IMR-90 (cell line): ENCODE results near the gene HNRNPC. TPM values are rescaled to one million over a fixed set of nuclear protein-coding genes. Genes with fewer than 3 reads are reported as not detected.

Source experiments
- ATAC-seq: fragments of 200-7000 bp; cut with Tn5 transposase; 2 replicates; pipeline ENCODE4 v1.9.1; 2020; ENCODE audit warnings: low read depth, mild to moderate bottlenecking, moderate library complexity
- BruUV-seq: library from RNA; stranded (reverse); fragments of 400-500 nt; replicated peaks from 2 replicates; lab custom pipeline; 2021; lab: Mats Ljungman, UMichigan
- CTCF ChIA-PET: fragments of 300-600 bp; formaldehyde crosslinking; extraction: SDS; loops from one replicate; lab custom pipeline; 2021; ENCODE audit warnings: antibody characterized with exemption; lab: Yijun Ruan, JAX
- POLR2A ChIA-PET: fragments of 300-600 bp; sonication (Branson Sonifier 250); formaldehyde crosslinking; loops from one replicate; lab custom pipeline; 2022; ENCODE audit warnings: antibody characterized with exemption; ENCODE audit not compliant: unreplicated experiment; lab: Charles Lee
- DNase-seq: peaks from one replicate; pipeline ENCODE4 v3.0.0; 2013
- H2AFZ ChIP-seq: replicated peaks from 2 replicates; pipeline ENCODE3; 2013; ENCODE audit warnings: low read length, mild to moderate bottlenecking; ENCODE audit not compliant: poor library complexity
- H2AK5ac ChIP-seq: 2 replicates; pipeline ENCODE4 v1.6.1; 2013; ENCODE audit warnings: low read depth, low read length, inconsistent platforms
- H2AK9ac ChIP-seq: replicated peaks from 2 replicates; pipeline ENCODE3; 2013; ENCODE audit warnings: mild to moderate bottlenecking, low read depth, low read length, moderate library complexity; ENCODE audit not compliant: poor library complexity
- H2BK120ac ChIP-seq: 2 replicates; pipeline ENCODE4 v1.6.1; 2013; ENCODE audit warnings: low read depth, low read length, inconsistent platforms
- H2BK15ac ChIP-seq: 3 replicates; pipeline ENCODE4 v1.6.1; 2013; ENCODE audit warnings: low read depth, low read length, inconsistent platforms
- H2BK20ac ChIP-seq: 2 replicates; pipeline ENCODE4 v1.6.1; 2013; ENCODE audit warnings: low read depth, mild to moderate bottlenecking, inconsistent platforms, low read length, moderate library complexity
- H2BK5ac ChIP-seq: 2 replicates; pipeline ENCODE4 v1.6.1; 2013; ENCODE audit warnings: mild to moderate bottlenecking, low read depth, low read length, inconsistent platforms; ENCODE audit not compliant: poor library complexity, severe bottlenecking
- H3K14ac ChIP-seq: replicated peaks from 2 replicates; pipeline ENCODE4 v1.6.1; 2013; ENCODE audit warnings: low read depth, low read length, inconsistent platforms
- H3K18ac ChIP-seq: 2 replicates; pipeline ENCODE4 v1.6.1; 2013; ENCODE audit warnings: low read depth, low read length, control low read depth
- H3K23ac ChIP-seq: 2 replicates; pipeline ENCODE4 v1.6.1; 2013; ENCODE audit warnings: low read depth, low read length, inconsistent platforms
- H3K27ac ChIP-seq: 2 replicates; pipeline ENCODE4 v1.5.1; 2013; ENCODE audit warnings: mild to moderate bottlenecking, control low read depth, low read length; ENCODE audit not compliant: insufficient read depth
- H3K27me3 ChIP-seq: 2 replicates; pipeline ENCODE4 v1.6.1; 2013; ENCODE audit warnings: low read length; ENCODE audit not compliant: control insufficient read depth, insufficient read depth
- H3K36me3 ChIP-seq: 2 replicates; pipeline ENCODE4 v1.6.1; 2013; ENCODE audit warnings: low read length, mixed read lengths; ENCODE audit not compliant: control insufficient read depth, insufficient read depth
- H3K4ac ChIP-seq: 2 replicates; pipeline ENCODE4 v1.6.1; 2013; ENCODE audit warnings: low read depth, low read length, inconsistent platforms
- H3K4me1 ChIP-seq: 2 replicates; pipeline ENCODE4 v1.6.1; 2013; ENCODE audit warnings: low read length, mixed read lengths; ENCODE audit not compliant: control insufficient read depth, insufficient read depth
- H3K4me2 ChIP-seq: 2 replicates; pipeline ENCODE4 v1.6.1; 2013; ENCODE audit warnings: low read depth, mild to moderate bottlenecking, control low read depth, low read length, moderate library complexity
- H3K4me3 ChIP-seq: 2 replicates; pipeline ENCODE4 v1.5.1; 2013; ENCODE audit warnings: low read depth, mild to moderate bottlenecking, control low read depth, low read length, moderate library complexity; ENCODE audit not compliant: insufficient read depth
- H3K56ac ChIP-seq: 2 replicates; pipeline ENCODE4 v1.6.1; 2013; ENCODE audit warnings: low read length, inconsistent platforms; ENCODE audit not compliant: insufficient read depth; ENCODE audit errors: extremely low read depth
- H3K79me1 ChIP-seq, 2 experiments: 2 replicates each; pipeline ENCODE4 v1.6.1; 2013; ENCODE audit warnings: low read length in 2 of 2, inconsistent platforms in 1 of 2, low read depth in 1 of 2
- H3K9ac ChIP-seq: 2 replicates; pipeline ENCODE4 v1.6.1; 2013; ENCODE audit warnings: low read depth, low read length, control low read depth
- H3K9me1 ChIP-seq: 2 replicates; pipeline ENCODE4 v1.6.1; 2013; ENCODE audit warnings: low read length, inconsistent platforms; ENCODE audit not compliant: insufficient read depth
- H3K9me3 ChIP-seq: 2 replicates; pipeline ENCODE4 v1.6.1; 2013; ENCODE audit warnings: low read length; ENCODE audit not compliant: control insufficient read depth, insufficient read depth
- H4K20me1 ChIP-seq: 2 replicates; pipeline ENCODE4 v1.6.1; 2013; ENCODE audit warnings: low read length, inconsistent platforms; ENCODE audit not compliant: insufficient read depth
- H4K5ac ChIP-seq: 2 replicates; pipeline ENCODE4 v1.6.1; 2013; ENCODE audit warnings: mild to moderate bottlenecking, low read depth, low read length, control low read depth
- H4K8ac ChIP-seq, 2 experiments: 2 replicates each; pipeline ENCODE4 v1.6.1; 2013; ENCODE audit warnings: low read depth in 2 of 2, low read length in 2 of 2, control low read depth in 1 of 2, inconsistent platforms in 1 of 2
- H4K91ac ChIP-seq: 2 replicates; pipeline ENCODE4 v1.6.1; 2013; ENCODE audit warnings: low read depth, low read length, inconsistent platforms; ENCODE audit not compliant: insufficient read depth
- CEBPB ChIP-seq: IDR thresholded peaks from 2 replicates; pipeline ENCODE4 v1.6.1; 2012; ENCODE audit warnings: low read depth, low read length, improper control_type of control experiment
- CHD1 ChIP-seq: IDR thresholded peaks from 2 replicates; pipeline ENCODE4 v1.6.1; 2012; ENCODE audit warnings: low read depth, low read length, improper control_type of control experiment
- CTCF ChIP-seq: conservative IDR thresholded peaks from 2 replicates; pipeline ENCODE4 v1.5.1; 2012; ENCODE audit warnings: mild to moderate bottlenecking, low read depth, low read length, improper control_type of control experiment
- FOS ChIP-seq: fragments of 150-350 bp; IDR thresholded peaks from 2 replicates; pipeline ENCODE4 v1.6.1; 2016; ENCODE audit warnings: low read depth, low read length
- MAFK ChIP-seq: IDR thresholded peaks from 2 replicates; pipeline ENCODE4 v1.6.1; 2012; ENCODE audit warnings: low read depth, low read length, improper control_type of control experiment
- MAZ ChIP-seq: IDR thresholded peaks from 2 replicates; pipeline ENCODE4 v1.6.1; 2012; ENCODE audit warnings: low read depth, mild to moderate bottlenecking, low read length, improper control_type of control experiment, moderate library complexity, borderline replicate concordance
- RAD21 ChIP-seq: IDR thresholded peaks from 2 replicates; pipeline ENCODE4 v1.6.1; 2012; ENCODE audit warnings: low read length, improper control_type of control experiment
- RCOR1 ChIP-seq: IDR thresholded peaks from 2 replicates; pipeline ENCODE4 v1.6.1; 2012; ENCODE audit warnings: mild to moderate bottlenecking, low read length, improper control_type of control experiment; ENCODE audit not compliant: insufficient replicate concordance
- RFX5 ChIP-seq: IDR thresholded peaks from 2 replicates; pipeline ENCODE4 v1.8.0; 2012; ENCODE audit warnings: low read depth, mild to moderate bottlenecking, low read length, moderate library complexity
- SMC3 ChIP-seq: fragments of 150-350 bp; IDR thresholded peaks from 2 replicates; pipeline ENCODE4 v1.6.1; 2016; ENCODE audit warnings: low read depth, mild to moderate bottlenecking, antibody characterized with exemption, low read length, moderate library complexity
- WGBS, 2 experiments: methylation state at CpG; one replicate each; pipeline versions ENCODE4 v1.1.5 to v1.1.7; 2013; ENCODE audit warnings: missing lambda C conversion rate in 2 of 2; ENCODE audit not compliant: insufficient read length in 1 of 2; ENCODE audit errors: extremely low coverage in 2 of 2; 5-methylcytosine and 5-hydroxymethylcytosine counted together
- dilution Hi-C: fragments of 300-500 bp; cut with HindIII; formaldehyde crosslinking; loops from one replicate; pipeline ENCODE4 v1.14.3; 2018; ENCODE audit warnings: low sequenced_read_pairs; ENCODE audit not compliant: unreplicated experiment
- in situ Hi-C: fragments of 300-500 bp; cut with MboI; formaldehyde crosslinking; loops from 3 replicates; pipeline ENCODE4 v1.14.3; 2019; ENCODE audit warnings: low sequenced_read_pairs, inconsistent platforms, mixed read lengths
- intact Hi-C: fragments of 100-400 bp; cut with micrococcal nuclease; formaldehyde crosslinking; loops from 2 replicates; pipeline ENCODE4 v1.10.0; 2022
- polyA plus RNA-seq, 3 experiments: library from polyadenylated mRNA; depleted of rRNA; stranded (reverse); fragments of >200 nt; gene quantifications; 2 replicates each; pipeline ENCODE4 v1.2.3, GENCODE V29; 2012; ENCODE audit warnings: low replicate concordance in 1 of 3
- total RNA-seq: library from RNA; depleted of rRNA; stranded (reverse); fragments of >200 nt; gene quantifications from 2 replicates; pipeline ENCODE4 v1.2.3, GENCODE V29; 2012

HNRNPC gene
- total and polyA plus RNA-seq, 2 of the 4 experiments (the other 2 are of a cell fraction): 308 to 615 TPM

- Histone ChIP-seq H2BK120ac (no peak overlapping the region), H2AFZ (peak overlapping the region; percentile 94), H3K9me1 (no peaks in the 10 kb centered on the region), H4K5ac (no peak overlapping the region), H3K4me2 (peak overlapping the region; percentile 68; the same call in 1 of the 2 replicates), H3K4me1 (no peaks in the 10 kb centered on the region), H3K27ac (no peak overlapping the region), H2AK5ac (no peak overlapping the region), H2BK15ac (no peak overlapping the region), H4K20me1 (no peaks in the 10 kb centered on the region), H3K9ac (no peak overlapping the region), H3K23ac (no peak overlapping the region), H3K27me3 (peaks cover 2% of the 10 kb centered on the region; the same call in 1 of the 2 replicates), H3K79me1 (no peaks in the 10 kb centered on the region), H3K9me3 (peaks cover under 1% of the 10 kb centered on the region; the same call in 1 of the 2 replicates), H2AK9ac (peak overlapping the region; percentile 42), H4K91ac (no peak overlapping the region), H3K4me3 (peak overlapping the region; percentile 27; the same call in 1 of the 2 replicates), H3K18ac (no peak overlapping the region), H3K56ac (no peak overlapping the region), H2BK5ac (no peak overlapping the region), H3K14ac (no peak overlapping the region), H2BK20ac (no peak overlapping the region), H4K8ac (no peak overlapping the region), H3K4ac (no peak overlapping the region), H3K36me3 (no peaks in the 10 kb centered on the region)
- no CpG with 5 or more reads among the region's 1 CpG for WGBS, 2 experiments
- POLR2A ChIA-PET: no interaction called here
- no TSS peak for BruUV-seq
- intact Hi-C loops (no loop called here), dilution Hi-C loops (no loop called here), in situ Hi-C loops (no loop called here)
- TF ChIP-seq RFX5: no peak
- no peak for TF ChIP-seq RAD21
- TF ChIP-seq MAZ: no peak
- no peak for TF ChIP-seq CEBPB
- TF ChIP-seq CHD1: no peak
- no peak for TF ChIP-seq MAFK
- no peak for TF ChIP-seq SMC3
- no peak for TF ChIP-seq RCOR1
- no peak for TF ChIP-seq CTCF
- no peak for TF ChIP-seq FOS
- CTCF ChIA-PET: no interaction called here
- ATAC-seq (peak; percentile 15), DNase-seq (no peak)
Measured at GRCh38 chr14:21192447-21192822, 76.8 kb downstream of the HNRNPC start.
